Thyroid gland (tissue), 4 donors: ENCODE results near the gene CEP83.

Source experiments
- CTCF ChIP-seq, 6 experiments: fragments of 200-600 bp in 3 of 6; fragments of 450-650 bp in 3 of 6; sonication (generic) in 3 of 6; IDR thresholded peaks; one replicate each; pipeline ENCODE4 v1.5.1; 2016 to 2019; ENCODE audit warnings: antibody characterized with exemption in 6 of 6, mild to moderate bottlenecking in 2 of 6, inconsistent platforms in 1 of 6, moderate library complexity in 1 of 6
- POLR2A ChIP-seq, 2 donors: fragments of 450-650 bp; IDR thresholded peaks; one replicate each; pipeline ENCODE4 v1.6.1; 2017; ENCODE audit warnings: antibody characterized with exemption in 2 of 2, mild to moderate bottlenecking in 2 of 2, moderate library complexity in 1 of 2

- no peak for TF ChIP-seq CTCF (IDR thresholded peaks at IDR 0.05)
- TF ChIP-seq POLR2A (IDR thresholded peaks at IDR 0.05), result no peak
Measured at GRCh38 chr12:94426049-94426448, 33.6 kb downstream of the CEP83 start.
